Measurements from ENCODE around the gene POLR2L. TPM values are rescaled to one million over a fixed set of nuclear protein-coding genes. Genes with fewer than 3 reads are reported as not detected.

POLR2L gene
- total RNA-seq, 1 donor from 2014 or later = 46.4 TPM

GRCh38 chr11:882596-882995, 40.3 kb upstream of the POLR2L start:
- no peak overlapping the region for H3K9ac ChIP-seq (ENCODE audit: low read depth in 1 of 3, low read length in 3 of 3)
- H3K27ac ChIP-seq (ENCODE audit: low read depth, low read length) = no peak overlapping the region
- peaks cover 24 to 33% (median 33%) of the 10 kb centered on the region in 3 donors for H3K36me3 ChIP-seq (ENCODE audit: control insufficient read depth in 3 of 3, insufficient read depth in 3 of 3, low read length in 3 of 3)
- H3K27me3 ChIP-seq (ENCODE audit: control insufficient read depth in 3 of 3, insufficient read depth in 3 of 3, low read length in 3 of 3) = no peaks in the 10 kb centered on the region
- H3K4me1 ChIP-seq (ENCODE audit: control insufficient read depth in 3 of 3, insufficient read depth in 3 of 3, low read length in 3 of 3) = peaks cover under 1 to 4% (median 1%) of the 10 kb centered on the region in 3 donors
- H3K9me3 ChIP-seq (ENCODE audit: control insufficient read depth in 3 of 3, low read length in 3 of 3) = no peaks in the 10 kb centered on the region
- no peak overlapping the region for H3K4me3 ChIP-seq (ENCODE audit: low read length in 3 of 3)

- H3K9me3 ChIP-seq (ENCODE audit: control insufficient read depth in 3 of 3, low read length in 3 of 3) = no peaks in the 10 kb centered on the region
- no peak overlapping the region for H3K9ac ChIP-seq (ENCODE audit: low read depth in 1 of 3, low read length in 3 of 3)
- no peaks in the 10 kb centered on the region for H3K27me3 ChIP-seq (ENCODE audit: control insufficient read depth in 3 of 3, insufficient read depth in 3 of 3, low read length in 3 of 3)
- no peak overlapping the region for H3K4me3 ChIP-seq (ENCODE audit: low read length in 3 of 3)
- peaks cover 13 to 20% (median 14%) of the 10 kb centered on the region in 3 donors for H3K4me1 ChIP-seq (ENCODE audit: control insufficient read depth in 3 of 3, insufficient read depth in 3 of 3, low read length in 3 of 3)
- H3K27ac ChIP-seq (ENCODE audit: low read depth, low read length) = no peak overlapping the region
- peaks cover 15 to 30% (median 27%) of the 10 kb centered on the region in 3 donors for H3K36me3 ChIP-seq (ENCODE audit: control insufficient read depth in 3 of 3, insufficient read depth in 3 of 3, low read length in 3 of 3)
Observed at GRCh38 chr11:880447-880846, 38.1 kb upstream of the POLR2L start.

GRCh38 chr11:877565-877964, 35.2 kb upstream of the POLR2L start:
- no peaks in the 10 kb centered on the region for H3K27me3 ChIP-seq (ENCODE audit: control insufficient read depth in 3 of 3, insufficient read depth in 3 of 3, low read length in 3 of 3)
- peaks cover 13 to 20% (median 14%) of the 10 kb centered on the region in 3 donors for H3K4me1 ChIP-seq (ENCODE audit: control insufficient read depth in 3 of 3, insufficient read depth in 3 of 3, low read length in 3 of 3)
- peaks cover 7 to 20% (median 18%) of the 10 kb centered on the region in 3 donors for H3K36me3 ChIP-seq (ENCODE audit: control insufficient read depth in 3 of 3, insufficient read depth in 3 of 3, low read length in 3 of 3)
- H3K4me3 ChIP-seq (ENCODE audit: low read length in 3 of 3) = no peak overlapping the region
- H3K27ac ChIP-seq (ENCODE audit: low read depth, low read length) = no peak overlapping the region
- no peaks in the 10 kb centered on the region for H3K9me3 ChIP-seq (ENCODE audit: control insufficient read depth in 3 of 3, low read length in 3 of 3)
- H3K9ac ChIP-seq (ENCODE audit: low read depth in 1 of 3, low read length in 3 of 3) = no peak overlapping the region

- Histone ChIP-seq H3K4me1 (ENCODE audit: control insufficient read depth in 3 of 3, insufficient read depth in 3 of 3, low read length in 3 of 3) (peaks cover 13 to 20% (median 14%) of the 10 kb centered on the region in 3 donors), H3K27ac (ENCODE audit: low read depth, low read length) (no peak overlapping the region), H3K36me3 (ENCODE audit: control insufficient read depth in 3 of 3, insufficient read depth in 3 of 3, low read length in 3 of 3) (peaks cover 7 to 16% (median 14%) of the 10 kb centered on the region in 3 donors), H3K9me3 (ENCODE audit: control insufficient read depth in 3 of 3, low read length in 3 of 3) (no peaks in the 10 kb centered on the region), H3K27me3 (ENCODE audit: control insufficient read depth in 3 of 3, insufficient read depth in 3 of 3, low read length in 3 of 3) (no peaks in the 10 kb centered on the region), H3K4me3 (ENCODE audit: low read length in 3 of 3) (peak overlapping the region in 1 of 3 donors; percentile 35), H3K9ac (ENCODE audit: low read depth in 1 of 3, low read length in 3 of 3) (peak overlapping the region in 1 of 3 donors; percentile 16)
Observed at GRCh38 chr11:876545-876944, 34.2 kb upstream of the POLR2L start.

GRCh38 chr11:875769-876301, 33.5 kb upstream of the POLR2L start:
- Histone ChIP-seq H3K9me3 (ENCODE audit: control insufficient read depth in 3 of 3, low read length in 3 of 3) (no peaks in the 10 kb centered on the region), H3K36me3 (ENCODE audit: control insufficient read depth in 3 of 3, insufficient read depth in 3 of 3, low read length in 3 of 3) (peaks cover 6 to 16% (median 12%) of the 10 kb centered on the region in 3 donors), H3K27ac (ENCODE audit: low read depth, low read length) (no peak overlapping the region), H3K9ac (ENCODE audit: low read depth in 1 of 3, low read length in 3 of 3) (no peak overlapping the region), H3K4me1 (ENCODE audit: control insufficient read depth in 3 of 3, insufficient read depth in 3 of 3, low read length in 3 of 3) (peaks cover 13 to 20% (median 14%) of the 10 kb centered on the region in 3 donors), H3K4me3 (ENCODE audit: low read length in 3 of 3) (no peak overlapping the region), H3K27me3 (ENCODE audit: control insufficient read depth in 3 of 3, insufficient read depth in 3 of 3, low read length in 3 of 3) (no peaks in the 10 kb centered on the region)

GRCh38 chr11:875203-875602, 32.9 kb upstream of the POLR2L start:
- Histone ChIP-seq H3K27ac (ENCODE audit: low read depth, low read length) (no peak overlapping the region), H3K9ac (ENCODE audit: low read depth in 1 of 3, low read length in 3 of 3) (no peak overlapping the region), H3K27me3 (ENCODE audit: control insufficient read depth in 3 of 3, insufficient read depth in 3 of 3, low read length in 3 of 3) (no peaks in the 10 kb centered on the region), H3K4me1 (ENCODE audit: control insufficient read depth in 3 of 3, insufficient read depth in 3 of 3, low read length in 3 of 3) (peaks cover 13 to 20% (median 14%) of the 10 kb centered on the region in 3 donors), H3K4me3 (ENCODE audit: low read length in 3 of 3) (no peak overlapping the region), H3K36me3 (ENCODE audit: control insufficient read depth in 3 of 3, insufficient read depth in 3 of 3, low read length in 3 of 3) (peaks cover 0 to 13% (median 8%) of the 10 kb centered on the region in 3 donors), H3K9me3 (ENCODE audit: control insufficient read depth in 3 of 3, low read length in 3 of 3) (no peaks in the 10 kb centered on the region)

GRCh38 chr11:873706-874105, 31.4 kb upstream of the POLR2L start:
- H3K27ac ChIP-seq (ENCODE audit: low read depth, low read length) = no peak overlapping the region
- no peak overlapping the region for H3K4me3 ChIP-seq (ENCODE audit: low read length in 3 of 3)
- H3K4me1 ChIP-seq (ENCODE audit: control insufficient read depth in 3 of 3, insufficient read depth in 3 of 3, low read length in 3 of 3) = peaks cover 13 to 20% (median 14%) of the 10 kb centered on the region in 3 donors
- no peak overlapping the region for H3K9ac ChIP-seq (ENCODE audit: low read depth in 1 of 3, low read length in 3 of 3)
- H3K9me3 ChIP-seq (ENCODE audit: control insufficient read depth in 3 of 3, low read length in 3 of 3) = no peaks in the 10 kb centered on the region
- no peaks in the 10 kb centered on the region for H3K27me3 ChIP-seq (ENCODE audit: control insufficient read depth in 3 of 3, insufficient read depth in 3 of 3, low read length in 3 of 3)
- peaks cover 1 to 11% (median 3%) of the 10 kb centered on the region in 3 donors for H3K36me3 ChIP-seq (ENCODE audit: control insufficient read depth in 3 of 3, insufficient read depth in 3 of 3, low read length in 3 of 3)

- H3K27me3 ChIP-seq (ENCODE audit: control insufficient read depth in 3 of 3, insufficient read depth in 3 of 3, low read length in 3 of 3) = no peaks in the 10 kb centered on the region
- no peaks in the 10 kb centered on the region for H3K9me3 ChIP-seq (ENCODE audit: control insufficient read depth in 3 of 3, low read length in 3 of 3)
- peaks cover 3 to 9% (median 5%) of the 10 kb centered on the region in 3 donors for H3K36me3 ChIP-seq (ENCODE audit: control insufficient read depth in 3 of 3, insufficient read depth in 3 of 3, low read length in 3 of 3)
- H3K4me3 ChIP-seq (ENCODE audit: low read length in 3 of 3) = no peak overlapping the region
- peaks cover 13 to 20% (median 14%) of the 10 kb centered on the region in 3 donors for H3K4me1 ChIP-seq (ENCODE audit: control insufficient read depth in 3 of 3, insufficient read depth in 3 of 3, low read length in 3 of 3)
- no peak overlapping the region for H3K27ac ChIP-seq (ENCODE audit: low read depth, low read length)
- H3K9ac ChIP-seq (ENCODE audit: low read depth in 1 of 3, low read length in 3 of 3) = no peak overlapping the region
Observed at GRCh38 chr11:872799-873198, 30.5 kb upstream of the POLR2L start.

GRCh38 chr11:871472-871871, 29.1 kb upstream of the POLR2L start:
- Histone ChIP-seq H3K27me3 (ENCODE audit: control insufficient read depth in 3 of 3, insufficient read depth in 3 of 3, low read length in 3 of 3) (no peaks in the 10 kb centered on the region), H3K27ac (ENCODE audit: low read depth, low read length) (no peak overlapping the region), H3K4me3 (ENCODE audit: low read length in 3 of 3) (no peak overlapping the region), H3K4me1 (ENCODE audit: control insufficient read depth in 3 of 3, insufficient read depth in 3 of 3, low read length in 3 of 3) (peaks cover 5 to 10% (median 7%) of the 10 kb centered on the region in 3 donors), H3K9me3 (ENCODE audit: control insufficient read depth in 3 of 3, low read length in 3 of 3) (no peaks in the 10 kb centered on the region), H3K9ac (ENCODE audit: low read depth in 1 of 3, low read length in 3 of 3) (no peak overlapping the region), H3K36me3 (ENCODE audit: control insufficient read depth in 3 of 3, insufficient read depth in 3 of 3, low read length in 3 of 3) (peaks cover 5 to 10% (median 7%) of the 10 kb centered on the region in 3 donors)

GRCh38 chr11:870418-870817, 28.1 kb upstream of the POLR2L start:
- Histone ChIP-seq H3K4me3 (ENCODE audit: low read length in 3 of 3) (no peak overlapping the region), H3K27ac (ENCODE audit: low read depth, low read length) (no peak overlapping the region), H3K9ac (ENCODE audit: low read depth in 1 of 3, low read length in 3 of 3) (no peak overlapping the region), H3K36me3 (ENCODE audit: control insufficient read depth in 3 of 3, insufficient read depth in 3 of 3, low read length in 3 of 3) (peaks cover 8 to 15% (median 12%) of the 10 kb centered on the region in 3 donors), H3K27me3 (ENCODE audit: control insufficient read depth in 3 of 3, insufficient read depth in 3 of 3, low read length in 3 of 3) (no peaks in the 10 kb centered on the region), H3K4me1 (ENCODE audit: control insufficient read depth in 3 of 3, insufficient read depth in 3 of 3, low read length in 3 of 3) (no peaks in the 10 kb centered on the region), H3K9me3 (ENCODE audit: control insufficient read depth in 3 of 3, low read length in 3 of 3) (no peaks in the 10 kb centered on the region)
